Measurements from ENCODE around the gene NRXN3.

DNA sequence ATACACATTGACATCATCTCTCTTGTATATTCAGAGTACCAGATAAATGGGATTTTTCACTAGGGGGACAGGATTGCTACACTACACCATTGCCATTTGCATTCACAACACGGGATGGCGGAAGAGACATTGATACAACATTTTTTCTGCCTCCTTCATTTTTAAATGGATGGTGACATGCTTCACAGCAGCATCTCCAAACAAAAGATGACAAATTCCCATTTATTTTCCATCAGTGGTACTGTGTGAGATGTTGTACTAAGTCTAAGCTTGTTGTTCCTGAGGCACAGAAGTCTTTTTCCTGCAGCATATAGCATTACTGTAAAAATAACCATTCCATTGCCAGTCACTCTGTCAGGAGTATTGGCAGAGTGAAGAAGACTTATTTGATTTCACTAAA is 912.7 kb downstream of the NRXN3 start:
- TF ChIP-seq TCF7L2 (IDR thresholded peaks at IDR 0.05; ENCODE audit: borderline replicate concordance, extremely low read depth, insufficient read depth, insufficient read length), result no peak
- TF ChIP-seq, protein P1, sequence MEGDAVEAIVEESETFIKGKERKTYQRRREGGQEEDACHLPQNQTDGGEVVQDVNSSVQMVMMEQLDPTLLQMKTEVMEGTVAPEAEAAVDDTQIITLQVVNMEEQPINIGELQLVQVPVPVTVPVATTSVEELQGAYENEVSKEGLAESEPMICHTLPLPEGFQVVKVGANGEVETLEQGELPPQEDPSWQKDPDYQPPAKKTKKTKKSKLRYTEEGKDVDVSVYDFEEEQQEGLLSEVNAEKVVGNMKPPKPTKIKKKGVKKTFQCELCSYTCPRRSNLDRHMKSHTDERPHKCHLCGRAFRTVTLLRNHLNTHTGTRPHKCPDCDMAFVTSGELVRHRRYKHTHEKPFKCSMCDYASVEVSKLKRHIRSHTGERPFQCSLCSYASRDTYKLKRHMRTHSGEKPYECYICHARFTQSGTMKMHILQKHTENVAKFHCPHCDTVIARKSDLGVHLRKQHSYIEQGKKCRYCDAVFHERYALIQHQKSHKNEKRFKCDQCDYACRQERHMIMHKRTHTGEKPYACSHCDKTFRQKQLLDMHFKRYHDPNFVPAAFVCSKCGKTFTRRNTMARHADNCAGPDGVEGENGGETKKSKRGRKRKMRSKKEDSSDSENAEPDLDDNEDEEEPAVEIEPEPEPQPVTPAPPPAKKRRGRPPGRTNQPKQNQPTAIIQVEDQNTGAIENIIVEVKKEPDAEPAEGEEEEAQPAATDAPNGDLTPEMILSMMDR (IDR thresholded peaks at IDR 0.05 in 2 of 3, conservative IDR thresholded peaks at IDR 0.05 in 1 of 3; ENCODE audit: borderline replicate concordance in 1 of 3, insufficient read depth in 1 of 3, low read depth in 2 of 3, low read length in 2 of 3), result no peak
- TF ChIP-seq EZH2phosphoT487 (IDR thresholded peaks at IDR 0.05; ENCODE audit: borderline replicate concordance), result no peak
- TF ChIP-seq POLR2A (IDR thresholded peaks at IDR 0.05; ENCODE audit: borderline replicate concordance, extremely low read depth, insufficient read depth, insufficient read length), result no peak
- no peak for TF ChIP-seq POLR2AphosphoS5 (IDR thresholded peaks at IDR 0.05; ENCODE audit: low read depth, low read length)

Measured in HCT116 (cell line).